EH (cell line): Measurements from ENCODE around the gene FLOT1.

ENCODE experiments used
- DNase-seq: peaks from one replicate; pipeline ENCODE4 v3.0.0-alpha.2; 2015; ENCODE audit warnings: low read depth

The FLOT1 gene

DNA sequence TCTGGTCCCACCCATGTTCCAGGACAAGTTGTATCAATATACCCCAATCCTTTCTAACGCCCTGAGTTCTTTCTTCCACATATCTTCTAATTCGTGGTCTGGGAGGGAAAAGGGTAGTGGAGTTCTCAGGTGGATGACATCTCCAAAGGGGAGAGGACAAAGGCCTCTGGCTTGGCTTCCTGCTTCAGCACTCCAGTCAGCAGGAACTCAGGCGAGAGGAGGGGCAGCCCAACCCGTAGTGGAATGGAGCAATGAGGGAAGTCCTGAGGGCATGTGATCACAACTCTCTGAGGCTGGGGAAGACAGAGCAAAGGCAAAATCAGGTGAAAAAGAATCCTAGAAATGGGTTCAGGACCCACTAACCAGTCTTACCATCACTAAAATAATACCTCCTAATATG lies 42.1 kb downstream of the FLOT1 start:
- no peak for DNase-seq

DNA sequence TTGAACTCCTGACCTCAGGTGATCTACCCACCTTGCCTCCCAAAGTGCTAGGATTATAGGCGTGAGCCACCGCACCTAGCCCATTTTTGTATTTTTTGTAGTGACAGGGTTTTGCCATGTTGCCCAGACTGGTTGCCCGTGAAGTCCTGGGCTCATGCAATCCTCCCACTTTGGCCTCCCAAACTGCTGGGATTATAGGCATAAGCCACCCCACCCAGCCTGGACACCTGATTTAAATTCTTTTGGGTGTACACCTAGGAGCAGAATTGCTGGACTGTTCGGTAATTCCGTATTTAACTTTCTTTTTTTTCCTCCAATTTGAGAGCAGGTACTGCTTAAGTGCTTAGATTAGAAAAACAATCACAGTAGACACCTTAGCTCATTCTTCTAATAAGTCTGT lies 46.1 kb downstream of the FLOT1 start:
- DNase-seq, result no peak

DNA sequence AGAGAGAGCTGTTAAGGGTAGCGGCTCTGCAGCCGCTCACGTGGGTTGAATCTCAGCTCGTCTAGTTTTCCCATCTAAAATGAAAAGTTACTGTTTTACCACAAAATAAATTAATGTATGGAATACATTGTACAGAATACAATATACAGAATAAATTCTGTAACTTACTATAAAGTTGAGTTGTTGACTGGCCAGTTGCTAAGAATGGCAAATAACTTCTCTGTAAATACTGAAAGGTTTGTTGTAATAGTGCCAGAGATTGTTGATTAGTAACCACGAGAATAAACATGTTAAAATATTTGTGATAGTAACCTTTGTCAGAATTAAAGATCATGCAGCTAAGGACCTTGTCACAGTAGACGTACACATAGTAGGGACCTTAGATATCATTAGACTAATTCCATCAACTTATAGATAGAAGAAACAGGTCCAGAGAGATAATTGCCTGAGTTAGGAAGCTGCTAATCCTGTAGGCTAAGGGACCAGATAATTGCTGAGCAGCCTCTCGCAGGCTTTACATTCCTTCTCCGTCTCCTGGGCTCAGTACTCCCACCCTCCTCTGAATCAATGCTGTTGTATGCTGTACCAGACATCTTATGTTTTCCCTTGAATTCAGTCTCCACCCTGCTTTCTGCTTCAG lies 51.2 kb downstream of the FLOT1 start:
- no peak for DNase-seq

DNA sequence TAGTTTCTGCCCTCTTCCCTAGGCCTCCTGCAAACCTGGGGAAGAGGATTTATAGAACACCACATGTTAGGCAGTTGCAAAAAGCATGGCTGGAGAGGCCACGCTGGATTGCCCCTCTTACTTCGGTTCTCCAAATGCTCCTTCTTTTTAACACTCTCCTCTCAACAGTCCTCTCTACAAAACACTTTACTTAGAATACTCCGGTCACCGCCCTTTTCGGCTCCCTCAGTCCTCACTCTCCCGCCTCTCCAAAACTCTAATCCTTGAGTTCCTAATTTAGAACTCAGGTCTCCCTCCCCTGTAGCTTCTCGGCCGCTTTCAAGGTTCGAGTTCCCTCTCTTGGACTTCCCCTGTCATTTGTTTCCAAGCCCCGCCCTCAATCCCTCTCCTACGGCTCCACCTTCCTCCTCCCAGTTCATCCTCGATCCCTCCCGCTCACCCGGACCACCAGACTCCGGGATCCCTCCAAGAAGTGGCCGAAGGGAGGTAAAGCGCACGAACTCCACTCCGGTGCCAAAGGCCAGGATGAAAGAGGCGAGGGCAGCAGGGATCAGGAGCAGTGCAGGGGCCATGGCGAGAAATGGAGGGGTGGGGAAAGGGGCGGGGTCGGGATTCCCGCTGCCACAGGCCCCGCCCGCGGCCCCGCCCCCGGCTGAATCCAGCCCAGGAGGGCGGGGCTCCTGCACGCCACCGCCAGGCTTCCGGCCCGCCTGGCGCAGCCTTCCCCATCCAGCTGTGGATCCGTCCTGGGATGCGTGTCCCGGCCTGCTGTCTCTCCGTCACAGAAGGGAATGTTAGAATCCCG lies 51.9 kb downstream of the FLOT1 start, which contains the start of gene NRM:
NRM (minus strand) TSS at position 582 of the 805 bp plus-strand sequence; CDS start at position 572, 10 bp downstream.
- peak; percentile 91 for DNase-seq

DNA sequence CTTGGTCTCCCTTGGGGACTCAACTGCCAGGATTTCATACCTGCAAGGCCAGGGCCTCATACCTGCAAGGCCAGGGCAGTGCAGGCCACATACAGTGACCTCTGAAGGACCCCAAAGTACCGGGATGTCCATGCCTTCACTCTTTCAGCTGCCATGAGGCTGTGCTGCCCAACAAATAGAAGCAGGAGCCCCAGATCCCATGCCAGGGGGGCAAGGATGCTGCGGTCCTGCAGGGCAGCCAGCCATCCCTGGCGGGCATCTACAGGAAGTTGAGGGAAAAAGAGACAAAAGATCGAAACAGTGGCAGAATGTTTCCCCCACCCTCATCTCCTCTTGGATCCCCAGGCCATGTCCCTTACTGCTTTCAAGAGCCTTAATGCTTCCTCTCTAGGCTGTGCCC lies 52.5 kb downstream of the FLOT1 start:
- no peak for DNase-seq

DNA sequence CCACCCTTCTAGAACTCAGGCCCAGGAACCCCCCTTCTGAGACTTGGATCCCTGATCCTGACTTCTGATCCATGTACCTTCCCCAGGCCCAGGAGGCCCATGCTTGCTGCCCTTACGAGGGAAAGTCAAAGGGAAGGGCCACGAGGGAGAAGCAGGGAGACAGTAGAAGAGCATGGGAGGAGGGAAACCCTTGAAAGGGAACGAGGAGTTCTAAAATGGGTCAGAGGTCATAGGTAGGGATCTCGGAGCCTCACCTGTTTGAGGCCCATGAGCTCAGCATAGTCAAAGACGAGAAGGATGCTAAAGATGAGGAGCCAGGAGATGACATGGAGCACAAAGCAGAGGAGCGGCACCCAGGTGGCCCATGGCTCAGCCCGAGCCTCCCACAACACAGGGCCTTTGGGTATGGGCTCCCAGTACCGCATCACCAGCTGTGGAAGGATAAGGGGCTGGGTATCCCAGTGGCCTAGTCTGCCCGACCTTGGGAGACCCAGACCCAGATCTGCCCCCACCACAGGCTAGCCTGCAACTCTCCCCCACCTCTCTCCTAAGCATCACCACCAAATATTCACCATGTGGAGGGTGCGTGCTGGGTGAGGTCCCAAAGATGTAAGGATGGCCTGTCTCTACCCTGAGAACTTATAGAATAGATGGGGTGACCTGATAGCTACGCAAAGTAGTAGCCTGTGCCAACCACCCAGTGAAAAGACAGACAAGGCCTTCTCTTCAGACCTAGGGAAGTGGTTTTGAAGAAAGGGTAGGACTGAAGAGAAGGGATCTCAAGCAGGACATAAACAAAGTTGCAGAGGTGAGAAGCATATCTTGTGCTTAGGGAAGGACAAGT lies 53.2 kb downstream of the FLOT1 start:
- DNase-seq, result no peak

DNA sequence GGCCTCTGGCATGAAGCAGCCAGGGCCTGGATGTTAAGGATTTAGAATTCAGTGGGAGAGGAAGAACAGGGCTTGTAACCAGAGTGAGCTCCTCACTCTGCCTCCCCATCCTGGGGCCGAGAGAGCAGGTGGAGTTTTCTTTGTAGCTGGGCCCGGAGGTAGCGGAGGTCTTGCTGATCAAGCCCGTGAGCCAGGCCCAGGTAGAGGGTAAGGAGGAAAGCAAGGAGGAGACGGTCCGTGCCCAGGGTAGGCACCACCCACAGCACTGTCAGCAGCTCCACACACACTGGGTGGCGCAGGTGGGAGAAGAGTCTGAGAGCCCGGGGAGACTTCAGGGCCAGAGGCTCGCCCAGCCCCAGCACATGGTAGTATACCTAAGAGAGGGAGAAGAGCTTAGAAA lies 53.9 kb downstream of the FLOT1 start:
- DNase-seq, result no peak

DNA sequence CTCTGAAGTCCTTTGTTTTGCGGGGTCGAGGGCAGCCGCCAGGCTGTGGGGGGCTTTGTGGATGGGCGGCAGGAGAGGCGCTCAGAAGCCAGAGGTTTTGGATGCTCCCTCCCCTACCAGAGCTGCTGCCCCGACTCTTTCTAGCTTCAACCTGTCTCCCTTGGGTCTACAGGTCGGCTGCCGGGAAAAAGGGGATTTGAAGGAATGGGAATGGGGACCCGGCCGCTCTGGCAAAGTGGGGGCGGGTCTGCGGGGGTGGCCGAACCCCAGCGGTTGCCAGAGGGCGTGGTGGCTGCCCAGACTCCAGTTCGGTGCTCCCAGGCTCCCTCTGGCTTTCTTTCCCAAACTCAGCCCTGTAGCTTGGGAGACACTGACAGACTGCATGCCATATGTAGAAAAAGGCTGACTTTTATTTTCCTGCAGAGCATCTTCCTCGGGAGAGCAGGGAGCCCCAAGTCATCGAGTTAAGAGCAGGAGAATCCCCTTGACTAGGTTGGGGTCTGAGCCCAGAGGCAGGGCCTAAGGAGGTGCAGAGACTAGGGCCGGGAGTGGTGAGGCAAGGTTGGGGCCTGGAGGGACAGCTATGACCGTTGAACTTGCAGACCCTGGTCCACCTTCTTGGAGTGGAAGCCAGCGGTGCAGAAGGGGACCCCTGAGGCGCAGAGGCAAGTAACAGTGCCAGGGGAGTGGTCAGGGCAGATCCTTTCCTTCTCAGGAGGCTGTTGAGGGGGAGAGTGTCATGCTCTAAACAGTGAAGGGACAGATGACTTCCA lies 54.6 kb downstream of the FLOT1 start:
- peak; percentile 55 for DNase-seq

DNA sequence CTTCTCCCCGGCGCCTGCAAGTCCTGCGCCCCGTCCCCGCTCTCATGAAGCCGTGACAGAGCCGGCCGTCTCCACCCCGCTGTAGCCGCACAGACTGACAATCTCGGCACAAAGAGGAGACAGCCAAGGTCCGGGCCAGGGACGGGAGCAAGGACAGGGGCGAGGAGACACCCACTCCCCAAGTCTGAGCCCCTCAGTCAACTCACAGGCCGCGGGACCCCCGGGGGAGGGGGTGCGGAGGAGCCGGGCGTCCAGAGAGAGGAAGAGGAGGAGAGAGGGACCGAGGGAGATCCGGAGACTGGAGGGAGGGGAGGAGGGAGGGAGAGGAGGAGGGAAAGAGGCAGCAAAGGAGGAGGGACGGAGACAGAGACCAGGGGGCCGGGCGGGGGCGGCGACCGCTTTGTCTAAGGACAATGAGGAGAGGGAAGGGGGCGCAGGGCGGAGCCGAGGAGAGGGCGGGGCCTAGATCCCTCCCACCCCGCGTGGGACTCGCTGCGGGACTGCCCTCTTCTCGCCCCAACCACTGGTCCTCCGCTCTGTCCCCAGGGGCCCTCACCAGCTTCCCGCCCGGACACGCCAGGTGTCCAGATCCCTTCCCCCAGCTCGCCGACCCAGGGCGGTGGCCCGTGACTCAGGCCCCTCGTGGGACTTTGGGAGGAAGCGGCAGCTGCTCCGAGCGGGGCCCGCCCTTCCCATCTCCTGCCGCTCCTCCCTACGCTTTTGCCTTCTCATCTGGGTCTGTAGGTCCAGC lies 55.4 kb downstream of the FLOT1 start:
- peak; percentile 97 for DNase-seq

DNA sequence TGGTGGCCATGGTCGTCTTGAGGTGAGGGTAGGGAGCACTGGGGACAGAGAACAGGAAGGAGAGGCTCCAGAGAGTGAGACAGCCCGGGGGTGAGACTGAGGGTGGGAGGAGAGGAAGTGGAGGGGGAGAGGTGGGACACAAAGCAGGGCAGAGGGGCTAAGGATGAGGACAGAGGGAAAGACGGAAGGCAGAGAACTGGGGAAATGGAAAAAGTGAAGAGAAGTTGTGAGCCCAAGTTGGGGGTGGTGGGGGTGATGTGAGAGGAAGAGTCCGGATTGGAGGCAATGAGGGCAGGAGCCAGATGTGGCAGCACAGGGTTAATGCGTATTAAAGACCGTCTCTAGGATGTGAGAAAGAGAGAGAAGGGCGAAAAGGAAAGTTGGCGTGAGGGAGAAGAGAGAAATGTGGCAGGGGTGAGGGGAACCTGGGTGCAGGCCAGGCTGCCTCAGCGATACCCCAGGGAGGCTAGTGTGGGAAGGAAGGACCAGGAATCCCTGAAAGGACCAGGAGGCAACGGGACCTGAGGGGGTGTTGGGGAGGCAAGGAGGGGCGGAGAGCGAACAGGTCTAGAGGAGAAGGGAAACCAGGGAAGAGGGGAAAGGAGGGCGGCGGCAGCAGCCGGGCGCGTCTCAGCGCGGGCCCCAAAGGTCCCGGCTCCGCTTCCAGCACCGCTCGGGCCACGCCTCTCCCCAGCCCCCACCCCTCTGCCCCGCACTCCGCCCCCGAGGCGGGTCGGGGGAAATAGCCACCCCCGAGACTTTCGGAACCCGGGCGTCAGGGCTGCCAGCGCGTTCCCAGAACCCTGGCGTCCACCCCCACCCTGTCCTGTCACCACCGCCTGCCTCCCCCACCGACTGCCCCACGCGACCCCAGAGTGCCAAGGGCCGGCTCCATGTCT lies 56.2 kb downstream of the FLOT1 start, which contains the start of gene PPP1R18:
PPP1R18 (minus strand) TSS at position 637 of the 899 bp plus-strand sequence; CDS start at position 10, 627 bp downstream.
- peak; percentile 79 for DNase-seq

DNA sequence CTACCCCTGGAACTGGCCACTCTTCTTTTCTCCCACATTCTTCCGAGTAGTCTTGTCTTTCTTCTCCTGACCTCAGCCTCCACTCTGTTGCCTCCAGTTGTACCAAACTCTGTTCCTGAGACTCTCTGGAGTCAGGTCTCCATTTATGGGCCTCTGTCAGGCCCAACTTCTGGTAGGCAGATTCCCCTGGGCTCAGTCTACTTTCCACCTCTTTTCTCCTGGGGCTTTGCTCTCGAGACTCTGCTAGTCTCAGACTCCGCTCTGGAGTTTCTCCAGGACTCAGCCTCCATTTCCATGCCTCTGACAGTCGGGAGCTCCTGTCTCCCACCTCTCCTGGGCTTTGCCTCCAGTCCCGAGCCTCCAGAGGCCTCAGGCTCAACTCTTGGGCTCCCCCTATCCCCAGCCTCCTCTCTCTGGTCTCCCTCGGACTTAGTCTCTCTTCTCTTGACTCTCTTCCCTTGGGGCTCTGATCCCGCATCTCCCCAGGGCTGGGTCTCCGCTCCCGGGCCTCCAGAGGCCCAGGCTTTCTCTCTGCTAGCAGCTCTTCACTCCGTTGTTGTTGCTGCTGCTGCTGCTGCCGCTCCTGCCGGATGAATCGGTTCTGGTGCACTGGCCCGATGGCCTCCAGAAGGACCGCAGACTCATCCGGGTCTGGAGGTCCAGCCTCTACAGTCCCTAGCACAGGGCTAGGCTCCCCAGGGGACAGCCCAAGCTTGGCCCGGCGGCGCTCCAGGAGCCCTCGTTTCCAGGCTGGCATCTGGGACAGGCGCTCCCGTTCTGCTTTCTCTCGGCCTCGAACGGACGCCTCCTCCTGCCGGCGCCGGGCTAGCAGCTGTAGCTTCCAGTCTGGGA lies 57.1 kb downstream of the FLOT1 start:
- peak; percentile 49 for DNase-seq

DNA sequence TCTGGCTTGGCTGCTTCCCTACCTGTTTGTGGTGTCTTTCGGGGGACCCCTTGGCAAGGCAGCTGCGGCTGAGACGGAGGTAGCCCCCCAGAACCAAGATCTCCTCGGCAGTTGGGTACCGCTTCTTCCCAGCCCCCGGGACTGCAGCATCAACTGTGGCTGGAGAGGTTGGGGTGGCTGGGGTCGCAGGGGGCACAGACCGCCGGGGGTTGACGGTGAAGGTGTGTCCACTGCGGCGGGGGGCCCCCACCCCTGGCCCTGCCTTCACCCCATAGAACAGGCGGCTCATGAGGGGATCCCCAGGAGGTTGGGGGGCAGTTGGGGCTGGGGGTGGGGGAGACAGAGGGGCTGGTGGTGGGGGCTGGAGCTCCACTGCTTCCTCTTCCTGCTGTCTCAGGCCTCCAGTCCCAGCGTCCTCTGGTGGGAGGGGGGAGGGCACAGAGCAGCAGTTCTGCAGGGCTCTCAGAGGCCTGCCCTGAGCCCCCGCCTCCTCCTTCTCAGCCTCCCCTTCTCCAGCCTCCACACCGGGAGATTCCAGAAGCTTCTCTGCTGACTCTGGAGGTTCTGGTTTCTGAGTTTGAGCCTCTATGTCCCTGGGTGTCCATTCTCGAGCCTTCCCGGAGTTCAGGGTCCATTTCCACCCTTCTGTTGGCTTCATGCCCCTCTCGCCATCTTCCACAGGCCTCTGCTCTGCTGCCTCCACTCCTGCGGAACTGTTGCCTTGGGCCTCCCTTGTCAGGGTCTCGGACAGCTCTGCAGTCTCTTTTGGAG lies 57.9 kb downstream of the FLOT1 start:
- DNase-seq, result peak; percentile 68

DNA sequence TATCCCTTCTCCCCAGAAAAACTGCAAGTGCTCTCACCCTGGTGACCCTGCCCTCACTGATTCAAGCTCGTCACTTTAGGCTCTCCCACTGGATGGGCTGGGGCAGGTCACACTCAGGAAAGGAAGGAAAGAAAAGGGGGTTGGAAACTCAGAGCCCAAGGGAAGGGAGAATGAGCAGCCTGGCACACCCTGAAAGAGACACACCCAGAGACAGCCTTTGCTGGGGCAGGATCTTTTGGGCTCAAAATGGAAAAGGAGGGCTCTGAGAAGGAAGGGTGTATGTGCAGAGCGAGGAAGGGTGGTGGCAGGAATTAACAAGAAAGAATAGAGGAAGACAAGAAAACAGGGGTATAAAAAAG lies 58.5 kb downstream of the FLOT1 start:
- no peak for DNase-seq

DNA sequence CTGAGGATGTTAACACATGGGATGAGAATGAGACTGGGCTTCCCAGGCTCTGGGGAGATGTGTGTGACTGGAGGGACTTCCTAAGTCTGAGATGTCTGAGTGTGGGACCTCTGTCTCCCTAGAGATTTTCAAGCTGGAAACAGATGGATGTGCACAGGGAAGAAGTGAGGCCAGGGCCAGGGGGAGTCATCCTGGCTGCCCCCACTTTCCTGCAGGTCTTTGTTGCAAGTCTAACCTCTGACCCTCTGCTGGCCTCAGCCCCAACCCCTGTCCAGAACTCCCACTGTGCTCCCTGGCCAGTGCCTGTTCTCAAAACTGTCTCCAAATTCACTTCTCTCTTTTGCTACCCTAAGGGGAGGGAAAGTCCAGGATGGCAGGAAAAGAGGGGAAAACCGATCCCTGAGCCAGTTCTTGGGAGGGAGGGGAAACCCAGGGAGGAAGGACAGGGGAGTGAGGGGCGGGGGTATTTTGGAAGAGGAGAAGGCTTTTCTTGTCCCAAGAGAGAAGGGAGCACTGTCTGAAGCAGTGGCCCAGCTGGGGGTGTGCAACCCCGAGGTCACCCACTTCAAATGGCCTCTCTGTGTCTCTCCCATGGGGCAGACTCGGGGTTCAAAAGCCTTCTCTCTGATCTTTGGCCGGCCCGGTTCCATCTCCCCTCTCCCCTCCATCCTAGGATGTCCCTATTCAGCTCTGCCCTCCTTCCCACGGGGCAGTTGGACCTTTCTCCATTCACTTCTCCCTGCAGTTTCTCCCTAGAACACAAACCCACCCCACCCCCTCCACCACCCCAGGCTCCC lies 59.1 kb downstream of the FLOT1 start:
- no peak for DNase-seq

DNA sequence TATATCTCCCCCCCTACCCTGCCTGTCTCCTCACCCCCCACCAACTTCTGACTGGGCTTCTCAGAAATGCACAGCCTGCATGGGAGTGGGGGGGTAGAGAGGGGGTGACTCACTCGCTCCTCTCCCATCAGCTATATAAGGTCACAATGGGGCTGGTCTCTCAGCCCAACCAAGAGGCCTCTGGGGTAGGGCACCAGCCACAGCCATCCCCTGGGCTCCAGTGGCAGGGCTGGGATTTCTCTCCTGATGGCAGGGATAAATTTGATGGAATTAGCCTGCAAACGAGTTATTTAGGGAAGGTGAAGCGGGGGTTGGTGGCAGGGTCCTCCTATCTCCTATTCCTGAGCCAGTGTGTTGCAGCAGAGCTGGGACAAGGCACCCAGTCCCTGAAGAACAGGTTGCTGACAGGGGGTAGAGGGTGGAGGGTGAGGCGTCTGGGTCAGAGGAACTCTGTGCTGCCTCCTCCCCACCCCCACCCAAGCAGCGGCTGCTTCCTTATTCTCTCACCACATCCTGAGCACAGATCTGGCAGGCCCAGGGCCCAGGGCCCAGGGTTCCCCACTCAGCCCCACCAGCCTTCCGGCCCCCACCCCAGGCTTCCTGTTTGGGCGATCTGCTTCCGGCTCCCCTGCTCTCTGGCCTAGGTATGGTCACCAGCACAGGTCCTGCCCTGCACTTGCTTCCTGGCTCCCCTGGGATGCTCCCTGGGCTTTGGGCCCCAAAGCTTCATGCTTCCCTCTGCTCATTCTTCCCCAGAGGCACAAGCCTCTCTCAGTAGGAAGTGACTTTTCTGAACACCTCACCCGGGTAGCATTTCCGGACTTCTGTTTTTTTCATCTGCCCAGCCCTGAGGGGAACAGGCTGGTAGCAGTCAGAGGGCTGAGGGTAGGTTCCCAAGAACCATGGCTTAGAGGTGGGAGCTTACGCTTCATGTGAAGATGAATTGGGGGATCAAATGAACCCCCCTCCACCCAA lies 60.1 kb downstream of the FLOT1 start:
- peak; percentile 95 for DNase-seq

DNA sequence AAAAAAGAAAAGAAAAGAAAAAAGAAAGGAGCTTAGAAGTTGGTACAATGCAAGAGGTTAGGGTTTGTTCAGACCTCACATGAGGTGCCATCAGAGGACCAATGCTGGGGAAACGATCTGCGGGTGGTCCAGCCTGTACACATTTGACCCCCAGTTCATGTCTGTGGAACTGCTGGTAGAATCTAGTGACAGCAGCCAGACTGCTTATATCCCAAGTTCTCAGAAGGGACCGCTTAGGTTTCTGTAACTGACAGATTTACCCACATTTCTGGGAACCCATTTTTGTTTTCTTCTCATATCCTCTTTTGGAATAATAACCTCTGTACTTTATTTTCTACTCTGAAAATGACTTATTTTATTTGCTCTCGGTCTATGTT lies 60.7 kb downstream of the FLOT1 start:
- no peak for DNase-seq
